Lung (tissue), 12 donors: ENCODE data around the gene RELN. TPM values are rescaled to one million over a fixed set of nuclear protein-coding genes. Genes with fewer than 3 reads are reported as not detected.

Source experiments
- ATAC-seq: fragments of 200-7000 bp; cut with Tn5 transposase; one replicate; pipeline ENCODE4 v1.9.1; 2020; ENCODE audit warnings: moderate number of reproducible peaks; ENCODE audit not compliant: insufficient read depth, low FRiP score
- DNase-seq, 3 donors: peaks; one replicate each; pipeline ENCODE4 v3.0.0-alpha.2; 2013 to 2017
- H3K27ac ChIP-seq, 2 donors: one replicate each; pipeline ENCODE4 v1.5.1; 2013; ENCODE audit warnings: mild to moderate bottlenecking in 2 of 2, moderate library complexity in 2 of 2, control low read depth in 1 of 2, inconsistent platforms in 1 of 2, low read depth in 1 of 2, low read length in 1 of 2
- H3K27me3 ChIP-seq, 3 donors: one replicate each; pipeline ENCODE4 v1.5.1; 2013; ENCODE audit warnings: low read length in 2 of 3; ENCODE audit not compliant: control insufficient read depth in 3 of 3, insufficient read depth in 3 of 3
- H3K36me3 ChIP-seq, 4 donors: one replicate each; pipeline ENCODE4 v1.5.1; 2013; ENCODE audit warnings: low read length in 4 of 4, mild to moderate bottlenecking in 1 of 4, moderate library complexity in 1 of 4; ENCODE audit not compliant: control insufficient read depth in 4 of 4, insufficient read depth in 4 of 4
- H3K4me1 ChIP-seq, 5 donors: one replicate each; pipeline ENCODE4 v1.5.1; 2013; ENCODE audit warnings: low read length in 5 of 5, mild to moderate bottlenecking in 2 of 5, moderate library complexity in 1 of 5; ENCODE audit not compliant: control insufficient read depth in 5 of 5, insufficient read depth in 5 of 5
- H3K4me3 ChIP-seq: one replicate; pipeline ENCODE4 v1.5.1; 2013; ENCODE audit warnings: mild to moderate bottlenecking, control low read depth, moderate library complexity
- H3K9ac ChIP-seq, 2 donors: one replicate each; pipeline ENCODE4 v1.5.1; 2013; ENCODE audit warnings: low read length in 2 of 2, control low read depth in 1 of 2; ENCODE audit not compliant: insufficient read depth in 1 of 2
- H3K9me3 ChIP-seq, 4 donors: one replicate each; pipeline ENCODE4 v1.5.1; 2013; ENCODE audit warnings: low read length in 3 of 4, mild to moderate bottlenecking in 1 of 4, moderate library complexity in 1 of 4; ENCODE audit not compliant: control insufficient read depth in 4 of 4, insufficient read depth in 3 of 4
- CTCF ChIP-seq: IDR thresholded peaks from 2 replicates; pipeline ENCODE4 v1.5.1; 2012; ENCODE audit warnings: mild to moderate bottlenecking; ENCODE audit errors: control extremely low read depth, extremely low read depth
- WGBS, 2 donors: extraction: QIAGEN DNeasy Blood & Tissue Kit; methylation state at CpG; one replicate each; pipeline ENCODE4 v1.1.7; 2013; 5-methylcytosine and 5-hydroxymethylcytosine counted together
- polyA plus RNA-seq, 2 donors: library from polyadenylated mRNA; stranded (reverse); fragments of 200-250 nt; gene quantifications; one replicate each; pipeline ENCODE4 v1.2.1, GENCODE V29; 2013
- total RNA-seq, 2 donors: library from RNA; depleted of rRNA in 1 of 2; stranded (reverse); fragments of >200 nt in 1 of 2; gene quantifications; one replicate each; pipeline ENCODE4 v1.2.1, GENCODE V29; 2014 to 2021
- donor health status: control.
- donor health status: control.
- donor health status: Bipolar disorder and iron deficiency.
- donor health status: healthy.
- donor health status: DM: yes; HTN: yes; CAD: no.

RELN gene
- total and polyA plus RNA-seq, 4 donors, result 0.24 to 7.7 (median 2.0) TPM

- Histone ChIP-seq H3K4me3 (no peak overlapping the region), H3K9ac (no peak overlapping the region), H3K27ac (no peak overlapping the region), H3K9me3 (no peaks in the 10 kb centered on the region), H3K36me3 (no peaks in the 10 kb centered on the region), H3K4me1 (no peaks in the 10 kb centered on the region), H3K27me3 (peaks cover 0 to 21% (median 16%) of the 10 kb centered on the region in 3 donors)
- ATAC-seq (no peak), DNase-seq (no peak)
- no peak for TF ChIP-seq CTCF
- WGBS, 2 donors, result 73 to 80% methylated on average over 4 of the region's 4 CpGs
These were observed 6.6 kb upstream of the RELN start for GRCh38 chr7:103996017-103996551.

- H3K4me3 ChIP-seq, result no peak overlapping the region
- H3K27me3 ChIP-seq, result peaks cover 0 to 27% (median 21%) of the 10 kb centered on the region in 3 donors
- TF ChIP-seq CTCF, result no peak
- H3K4me1 ChIP-seq, result peaks cover 0 to 2% (median 0%) of the 10 kb centered on the region in 5 donors
- ATAC-seq (no peak), DNase-seq (no peak)
- no peaks in the 10 kb centered on the region for H3K9me3 ChIP-seq
- H3K9ac ChIP-seq, result no peak overlapping the region
- no peak overlapping the region for H3K27ac ChIP-seq
- no peaks in the 10 kb centered on the region for H3K36me3 ChIP-seq
These were observed 6.1 kb upstream of the RELN start for GRCh38 chr7:103995554-103995953.

- no peak for ATAC-seq
- no peak overlapping the region for H3K27ac ChIP-seq
- no peaks in the 10 kb centered on the region for H3K9me3 ChIP-seq
- peaks cover 11 to 36% (median 33%) of the 10 kb centered on the region in 3 donors for H3K27me3 ChIP-seq
- H3K4me1 ChIP-seq, result peaks cover 0 to 10% (median 5%) of the 10 kb centered on the region in 5 donors
- H3K9ac ChIP-seq, result no peak overlapping the region
- WGBS, 2 donors, result 90% methylated on average over 1 of the region's 1 CpG
- no peak overlapping the region for H3K4me3 ChIP-seq
- no peak for TF ChIP-seq CTCF
- DNase-seq, result no peak
- no peaks in the 10 kb centered on the region for H3K36me3 ChIP-seq
These were observed 4.1 kb upstream of the RELN start for GRCh38 chr7:103993551-103993950.

- 61 to 68% methylated on average over 2 of the region's 2 CpGs for WGBS, 2 donors
- Histone ChIP-seq H3K4me1 (peaks cover 0 to 10% (median 5%) of the 10 kb centered on the region in 5 donors), H3K9me3 (no peaks in the 10 kb centered on the region), H3K36me3 (no peaks in the 10 kb centered on the region), H3K9ac (no peak overlapping the region), H3K27ac (no peak overlapping the region), H3K4me3 (no peak overlapping the region), H3K27me3 (peaks cover 12 to 54% (median 47%) of the 10 kb centered on the region in 3 donors)
- no peak for DNase-seq
- no peak for ATAC-seq
- no peak for TF ChIP-seq CTCF
These were observed 1.9 kb upstream of the RELN start for GRCh38 chr7:103991406-103991805.
